Measurements from ENCODE around the gene DIPK1C. TPM values are rescaled to one million over a fixed set of nuclear protein-coding genes. Genes with fewer than 3 reads are reported as not detected.

DIPK1C gene
- total RNA-seq, 1 donor from 2014 or later: not detected

GRCh38 chr18:74489676-74490075 lies 32.6 kb upstream of the DIPK1C start:
- TF ChIP-seq CTCF (IDR thresholded peaks at IDR 0.05; ENCODE audit: unreplicated experiment): no peak
- Mint-ChIP-seq H3K4me3 (ENCODE audit: low read depth) (no peak overlapping the region), H3K4me1 (ENCODE audit: low read depth) (no peaks in the 10 kb centered on the region), H3K36me3 (ENCODE audit: insufficient read depth) (no peaks in the 10 kb centered on the region), H3K9me3 (ENCODE audit: low read depth) (no peaks in the 10 kb centered on the region), H3K27me3 (peaks cover 3% of the 10 kb centered on the region), H3K27ac (no peak overlapping the region)
- no peak for DNase-seq (ENCODE audit: low spot score, unreplicated experiment)

GRCh38 chr18:74488864-74489263 lies 31.8 kb upstream of the DIPK1C start:
- H3K4me3 Mint-ChIP-seq (ENCODE audit: low read depth): no peak overlapping the region
- H3K27me3 Mint-ChIP-seq: peaks cover 3% of the 10 kb centered on the region

GRCh38 chr18:74488354-74488753 lies 31.2 kb upstream of the DIPK1C start:
- no peaks in the 10 kb centered on the region for H3K4me1 Mint-ChIP-seq (ENCODE audit: low read depth)

More at GRCh38 chr18:74488864-74489263, 31.8 kb upstream of the DIPK1C start:
- TF ChIP-seq CTCF (IDR thresholded peaks at IDR 0.05; ENCODE audit: unreplicated experiment): no peak
- H3K9me3 Mint-ChIP-seq (ENCODE audit: low read depth): no peaks in the 10 kb centered on the region
- H3K4me1 Mint-ChIP-seq (ENCODE audit: low read depth): no peaks in the 10 kb centered on the region
- no peak overlapping the region for H3K27ac Mint-ChIP-seq
- no peak for DNase-seq (ENCODE audit: low spot score, unreplicated experiment)
- no peaks in the 10 kb centered on the region for H3K36me3 Mint-ChIP-seq (ENCODE audit: insufficient read depth)

GRCh38 chr18:74486119-74486849 lies 29.2 kb upstream of the DIPK1C start:
- no peaks in the 10 kb centered on the region for H3K9me3 Mint-ChIP-seq (ENCODE audit: low read depth)
- TF ChIP-seq CTCF (IDR thresholded peaks at IDR 0.05; ENCODE audit: unreplicated experiment): no peak
- H3K27ac Mint-ChIP-seq: no peak overlapping the region
- no peak overlapping the region for H3K4me3 Mint-ChIP-seq (ENCODE audit: low read depth)
- H3K36me3 Mint-ChIP-seq (ENCODE audit: insufficient read depth): no peaks in the 10 kb centered on the region
- no peak for DNase-seq (ENCODE audit: low spot score, unreplicated experiment)
- no peaks in the 10 kb centered on the region for H3K4me1 Mint-ChIP-seq (ENCODE audit: low read depth)
- peaks cover 3% of the 10 kb centered on the region for H3K27me3 Mint-ChIP-seq

More at GRCh38 chr18:74488354-74488753, 31.2 kb upstream of the DIPK1C start:
- no peak for DNase-seq (ENCODE audit: low spot score, unreplicated experiment)
- H3K36me3 Mint-ChIP-seq (ENCODE audit: insufficient read depth): no peaks in the 10 kb centered on the region
- TF ChIP-seq CTCF (IDR thresholded peaks at IDR 0.05; ENCODE audit: unreplicated experiment): no peak
- no peaks in the 10 kb centered on the region for H3K9me3 Mint-ChIP-seq (ENCODE audit: low read depth)
- no peak overlapping the region for H3K4me3 Mint-ChIP-seq (ENCODE audit: low read depth)
- H3K27me3 Mint-ChIP-seq: peaks cover 3% of the 10 kb centered on the region
- H3K27ac Mint-ChIP-seq: no peak overlapping the region

- Mint-ChIP-seq H3K27me3 (no peaks in the 10 kb centered on the region), H3K36me3 (ENCODE audit: insufficient read depth) (no peaks in the 10 kb centered on the region), H3K4me3 (ENCODE audit: low read depth) (no peak overlapping the region), H3K4me1 (ENCODE audit: low read depth) (peaks cover 4% of the 10 kb centered on the region), H3K9me3 (ENCODE audit: low read depth) (no peaks in the 10 kb centered on the region), H3K27ac (no peak overlapping the region)
- TF ChIP-seq CTCF (IDR thresholded peaks at IDR 0.05; ENCODE audit: unreplicated experiment): no peak
- DNase-seq (ENCODE audit: low spot score, unreplicated experiment): no peak
Measured at GRCh38 chr18:74482697-74483096, 25.6 kb upstream of the DIPK1C start.
